Thoracic aorta (tissue), 2 donors: ENCODE measurements around the gene RNF17. TPM values are rescaled to one million over a fixed set of nuclear protein-coding genes. Genes with fewer than 3 reads are reported as not detected.

Experiments used
- ATAC-seq: fragments of 150-250 bp; one replicate; pipeline ENCODE4 v1.8.0; 2017; ENCODE audit warnings: low read depth; ENCODE audit not compliant: insufficient number of reproducible peaks, low FRiP score
- DNase-seq: peaks from one replicate; pipeline ENCODE4 v3.0.0-alpha.2; 2020; ENCODE audit warnings: low spot score
- H3K27ac ChIP-seq, 2 donors: fragments of 200-600 bp; sonication (generic); 1 replicate in 1 of 2; 2 replicates in 1 of 2; pipeline ENCODE4 v1.5.1; 2016; ENCODE audit warnings: mild to moderate bottlenecking in 2 of 2, moderate library complexity in 2 of 2
- H3K27me3 ChIP-seq: fragments of 200-600 bp; sonication (generic); replicated peaks from 2 replicates; pipeline ENCODE4 v1.6.0; 2016; ENCODE audit warnings: mild to moderate bottlenecking; ENCODE audit not compliant: insufficient read depth
- H3K36me3 ChIP-seq: fragments of 200-600 bp; sonication (generic); one replicate; pipeline ENCODE4 v1.5.1; 2016
- H3K4me1 ChIP-seq, 2 donors: fragments of 200-600 bp; sonication (generic); 1 replicate in 1 of 2; 2 replicates in 1 of 2; pipeline versions ENCODE4 v1.5.1 to v1.6.0; 2016; ENCODE audit warnings: low read depth in 2 of 2, mild to moderate bottlenecking in 1 of 2; ENCODE audit not compliant: control insufficient read depth in 1 of 2
- H3K4me3 ChIP-seq: fragments of 200-600 bp; sonication (generic); 2 replicates; pipeline ENCODE4 v1.5.1; 2016; ENCODE audit warnings: mild to moderate bottlenecking
- H3K9me3 ChIP-seq: fragments of 200-600 bp; sonication (generic); 2 replicates; pipeline ENCODE4 v1.5.1; 2016
- total RNA-seq, 2 donors: library from RNA; depleted of rRNA; stranded (reverse); fragments of >200 nt; gene quantifications; one replicate each; pipeline versions ENCODE4 v1.1.0 to v1.2.3, GENCODE V29; 2016
- TF ChIP-seq, protein P1 (sequence below): fragments of 200-600 bp; sonication (generic); IDR thresholded peaks from one replicate; pipeline ENCODE4 v1.5.1; 2019; ENCODE audit warnings: antibody characterized with exemption

The RNF17 gene
- total RNA-seq, 2 donors from 2014 or later = not detected

DNA sequence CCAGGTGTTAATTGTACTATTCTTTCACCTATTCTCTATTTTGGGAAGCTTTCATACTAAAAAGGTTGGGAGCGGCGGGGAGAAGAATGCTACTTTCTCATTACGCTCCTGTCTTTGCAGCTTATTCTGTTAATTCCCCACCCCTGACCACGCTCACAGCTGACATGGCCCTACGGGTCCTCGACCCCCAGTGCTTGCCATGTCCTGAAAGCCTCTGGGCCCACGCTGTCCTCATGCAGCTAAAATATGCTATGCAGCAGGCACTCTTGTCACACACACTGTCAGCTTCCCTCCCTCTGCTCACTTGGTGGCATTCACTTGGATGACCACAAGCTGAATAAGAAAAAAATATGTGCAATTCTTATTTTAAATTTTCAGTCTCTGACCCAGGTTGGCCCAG, 126.3 kb downstream of the RNF17 start:
- Histone ChIP-seq H3K4me1 (no peaks in the 10 kb centered on the region), H3K27ac (no peak overlapping the region), H3K9me3 (no peaks in the 10 kb centered on the region), H3K36me3 (peaks cover 7% of the 10 kb centered on the region), H3K4me3 (no peak overlapping the region), H3K27me3 (no peaks in the 10 kb centered on the region)
- TF ChIP-seq, protein P1, sequence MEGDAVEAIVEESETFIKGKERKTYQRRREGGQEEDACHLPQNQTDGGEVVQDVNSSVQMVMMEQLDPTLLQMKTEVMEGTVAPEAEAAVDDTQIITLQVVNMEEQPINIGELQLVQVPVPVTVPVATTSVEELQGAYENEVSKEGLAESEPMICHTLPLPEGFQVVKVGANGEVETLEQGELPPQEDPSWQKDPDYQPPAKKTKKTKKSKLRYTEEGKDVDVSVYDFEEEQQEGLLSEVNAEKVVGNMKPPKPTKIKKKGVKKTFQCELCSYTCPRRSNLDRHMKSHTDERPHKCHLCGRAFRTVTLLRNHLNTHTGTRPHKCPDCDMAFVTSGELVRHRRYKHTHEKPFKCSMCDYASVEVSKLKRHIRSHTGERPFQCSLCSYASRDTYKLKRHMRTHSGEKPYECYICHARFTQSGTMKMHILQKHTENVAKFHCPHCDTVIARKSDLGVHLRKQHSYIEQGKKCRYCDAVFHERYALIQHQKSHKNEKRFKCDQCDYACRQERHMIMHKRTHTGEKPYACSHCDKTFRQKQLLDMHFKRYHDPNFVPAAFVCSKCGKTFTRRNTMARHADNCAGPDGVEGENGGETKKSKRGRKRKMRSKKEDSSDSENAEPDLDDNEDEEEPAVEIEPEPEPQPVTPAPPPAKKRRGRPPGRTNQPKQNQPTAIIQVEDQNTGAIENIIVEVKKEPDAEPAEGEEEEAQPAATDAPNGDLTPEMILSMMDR = no peak
- no peak for DNase-seq
- ATAC-seq = no peak

DNA sequence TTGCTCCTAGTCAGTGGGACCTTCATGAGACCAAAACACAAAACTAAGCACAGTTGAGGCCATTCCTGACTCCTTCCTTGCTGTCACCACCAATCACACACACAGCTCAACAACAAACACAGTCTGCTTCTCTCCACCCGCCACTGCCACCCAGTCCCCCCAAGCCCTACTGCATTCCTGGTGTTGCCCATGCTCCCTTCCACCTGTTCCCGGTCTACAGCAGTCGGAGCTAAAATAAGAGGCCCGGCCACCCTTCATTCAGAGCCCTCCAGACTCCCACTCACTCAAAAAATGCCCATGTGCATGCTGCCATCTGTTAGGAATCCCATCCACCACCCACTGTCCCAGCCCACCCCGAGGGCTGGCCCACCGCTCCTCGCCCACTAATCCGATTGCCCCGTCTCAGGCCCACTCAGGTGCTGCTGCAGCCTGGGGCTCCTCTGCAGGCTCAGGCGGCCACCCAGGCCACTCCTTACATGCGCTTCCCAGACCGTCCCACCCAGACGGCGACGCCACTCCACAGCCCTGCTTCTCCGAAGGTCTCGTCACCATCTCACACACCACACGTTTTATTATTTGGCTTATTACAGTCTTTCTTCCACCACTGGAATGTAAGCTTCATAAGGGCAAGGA, 127.6 kb downstream of the RNF17 start:
- Histone ChIP-seq H3K36me3 (peaks cover 10% of the 10 kb centered on the region), H3K27ac (no peak overlapping the region), H3K27me3 (no peaks in the 10 kb centered on the region), H3K4me3 (no peak overlapping the region), H3K4me1 (no peaks in the 10 kb centered on the region), H3K9me3 (no peaks in the 10 kb centered on the region)
- no peak for ATAC-seq
- no peak for DNase-seq
- TF ChIP-seq, protein P1 = no peak

DNA sequence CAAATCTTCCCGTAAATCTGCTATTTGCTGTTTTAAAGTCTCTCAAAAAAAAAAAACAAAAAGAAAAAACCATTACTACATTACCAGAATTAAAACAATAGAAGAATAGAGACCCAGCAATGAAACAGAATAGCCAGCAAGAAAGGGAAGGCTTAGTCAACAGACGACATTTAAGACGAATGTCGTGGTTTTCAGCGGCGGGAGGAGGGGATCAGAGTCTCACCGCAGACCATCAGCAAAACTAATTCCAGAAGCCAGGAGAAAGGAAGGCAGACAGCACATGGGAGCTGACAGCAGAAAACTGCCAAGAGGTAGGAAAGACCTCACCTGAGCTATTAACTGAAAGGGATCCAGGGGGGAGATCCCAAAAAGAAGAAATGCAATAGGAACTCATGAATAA, 128.9 kb downstream of the RNF17 start:
- Histone ChIP-seq H3K27me3 (no peaks in the 10 kb centered on the region), H3K4me1 (no peaks in the 10 kb centered on the region), H3K4me3 (no peak overlapping the region), H3K36me3 (peaks cover 10% of the 10 kb centered on the region), H3K27ac (no peak overlapping the region), H3K9me3 (no peaks in the 10 kb centered on the region)
- no peak for ATAC-seq
- no peak for DNase-seq
- TF ChIP-seq, protein P1 = no peak

DNA sequence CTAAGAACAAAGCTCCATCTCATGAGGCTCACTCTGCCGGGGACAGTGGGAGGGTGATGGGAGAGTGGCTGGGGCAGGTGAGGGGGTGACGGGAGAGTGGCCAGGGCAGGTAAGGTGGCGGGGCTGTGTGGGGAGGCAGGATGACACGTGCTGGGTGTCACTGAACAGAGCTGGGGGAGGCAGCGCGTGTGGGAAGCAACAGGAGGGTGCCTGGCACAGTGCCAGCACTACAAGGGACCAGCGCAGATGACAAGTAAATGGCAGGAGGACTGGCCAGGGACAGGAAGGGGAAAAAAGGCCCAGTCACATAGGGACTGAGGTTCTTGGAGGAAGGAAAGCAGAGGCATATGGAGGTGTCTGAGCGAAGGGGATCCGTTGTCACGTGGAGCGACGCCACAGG, 129.9 kb downstream of the RNF17 start:
- peaks cover 10% of the 10 kb centered on the region for H3K36me3 ChIP-seq
- no peak for ATAC-seq
- TF ChIP-seq, protein P1 = no peak

DNA sequence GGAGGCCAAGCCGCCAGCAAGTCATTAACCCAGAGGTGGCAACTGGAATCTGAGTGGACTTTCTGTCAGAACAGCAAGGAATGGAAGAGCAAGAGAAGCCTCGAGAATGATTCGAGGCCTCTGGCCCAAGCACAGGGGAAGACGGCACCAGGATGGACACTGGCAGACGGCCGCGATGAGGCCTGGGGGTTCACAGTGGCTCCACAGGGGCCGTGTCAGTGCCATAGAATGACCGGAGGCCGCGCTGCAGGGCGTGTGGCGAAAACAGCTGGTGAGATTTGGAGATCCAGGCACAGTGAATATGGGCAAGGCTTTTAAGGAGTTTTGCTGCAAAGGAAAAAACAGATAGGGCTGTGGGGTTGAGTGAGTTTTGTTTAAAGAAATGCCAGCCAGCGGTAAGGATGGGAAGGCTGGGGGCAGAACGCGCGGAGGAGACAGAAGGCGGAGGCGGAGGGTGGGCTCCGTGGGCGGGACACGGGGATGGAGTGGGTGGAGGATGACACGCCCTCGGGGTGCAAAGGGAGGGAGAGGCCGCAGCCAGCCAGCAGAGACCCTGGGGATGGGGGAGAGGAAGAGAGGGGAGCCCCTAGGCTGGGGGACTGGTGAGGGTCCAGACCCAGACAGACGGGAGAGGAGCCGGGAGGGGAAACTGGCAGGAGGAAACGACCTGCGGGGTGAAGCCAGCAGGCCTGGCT, 130.5 kb downstream of the RNF17 start:
- no peak overlapping the region for H3K4me3 ChIP-seq
- TF ChIP-seq, protein P1 = no peak
- no peaks in the 10 kb centered on the region for H3K27me3 ChIP-seq
- no peaks in the 10 kb centered on the region for H3K9me3 ChIP-seq
- ATAC-seq (no peak), DNase-seq (no peak)
- H3K36me3 ChIP-seq = peaks cover 10% of the 10 kb centered on the region
- H3K27ac ChIP-seq = no peak overlapping the region
- H3K4me1 ChIP-seq = no peaks in the 10 kb centered on the region

More for the DNA sequence above, 129.9 kb downstream of the RNF17 start:
- no peak overlapping the region for H3K4me3 ChIP-seq
- H3K9me3 ChIP-seq = no peaks in the 10 kb centered on the region
- no peak for DNase-seq
- no peaks in the 10 kb centered on the region for H3K4me1 ChIP-seq
- H3K27ac ChIP-seq = no peak overlapping the region
- no peaks in the 10 kb centered on the region for H3K27me3 ChIP-seq
